Neural progenitor cell (in vitro differentiated cells): ENCODE results near the gene KRTAP5-6.

Experiments used
- CTCF ChIP-seq: fragments of 200-600 bp; sonication (generic); IDR thresholded peaks from 2 replicates; pipeline ENCODE4 v1.5.1; 2017; ENCODE audit warnings: antibody characterized with exemption, mild to moderate bottlenecking
- EZH2 ChIP-seq: fragments of 200-600 bp; sonication (generic); IDR thresholded peaks from 2 replicates; pipeline ENCODE4 v1.6.1; 2017; ENCODE audit warnings: antibody characterized with exemption, mild to moderate bottlenecking, moderate library complexity
- EZH2phosphoT487 ChIP-seq: fragments of 200-600 bp; sonication (generic); IDR thresholded peaks from 2 replicates; pipeline ENCODE4 v1.6.1; 2017; ENCODE audit warnings: antibody characterized with exemption

- no peak for TF ChIP-seq CTCF
- TF ChIP-seq EZH2: no peak
- TF ChIP-seq EZH2phosphoT487: no peak
Observed at GRCh38 chr11:1742371-1742770, 45.4 kb downstream of the KRTAP5-6 start.
